Stimulated activated naive CD8-positive, alpha-beta T cell treated with anti-CD3 and anti-CD28 coated beads, Interleukin-15, amount 100 ng/mL, for 72 hours (primary cell): ENCODE data around the gene C1S.
A peak's percentile ranks its signal among the peaks of the same experiment; 100 is the strongest.

ENCODE experiments used
- ATAC-seq: fragments of 150-1000 bp; cut with Tn5 transposase; 2 replicates; pipeline ENCODE4 v1.10.0; 2021; ENCODE audit warnings: mild to moderate bottlenecking, moderate library complexity
- DNase-seq, 2 donors: peaks; one replicate each; pipeline ENCODE4 v3.0.0; 2021 to 2022
- H3K27ac Mint-ChIP-seq, 2 donors: one replicate each; pipeline ENCODE4 v1.8.0; 2022; ENCODE audit warnings: mild to moderate bottlenecking in 2 of 2, mixed read lengths in 2 of 2, moderate library complexity in 2 of 2
- H3K27me3 Mint-ChIP-seq: one replicate; pipeline ENCODE4 v1.8.0; 2022; ENCODE audit warnings: mixed read lengths
- H3K4me1 Mint-ChIP-seq: one replicate; pipeline ENCODE4 v1.8.0; 2022; ENCODE audit warnings: mild to moderate bottlenecking, mixed read lengths
- H3K4me3 Mint-ChIP-seq, 2 donors: one replicate each; pipeline ENCODE4 v1.8.0; 2022; ENCODE audit warnings: mild to moderate bottlenecking in 2 of 2, mixed read lengths in 2 of 2, moderate library complexity in 1 of 2
- H3K9me3 Mint-ChIP-seq, 2 donors: one replicate each; pipeline ENCODE4 v1.8.0; 2022; ENCODE audit warnings: mixed read lengths in 2 of 2

C1S gene

DNA sequence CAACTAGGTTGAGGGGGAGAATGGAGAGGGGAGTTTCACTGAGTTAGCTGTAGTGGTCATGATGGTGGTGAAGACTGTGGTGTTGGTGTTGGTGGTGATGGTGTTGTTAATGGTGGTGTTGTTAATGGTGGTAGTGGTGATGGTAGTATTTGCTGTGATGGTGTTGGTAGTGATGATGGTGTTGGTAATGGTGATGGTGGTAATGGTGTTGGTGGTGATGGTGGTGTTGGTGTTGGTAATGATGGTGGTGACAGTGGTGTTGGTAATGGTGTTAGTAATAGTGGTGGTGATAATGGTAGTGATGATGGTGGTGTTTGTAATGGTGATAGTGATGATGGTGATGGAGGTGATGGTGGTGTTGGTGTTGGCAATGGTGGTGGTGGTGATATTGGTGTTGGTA, 22.6 kb downstream of the C1S start:
- no peaks in the 10 kb centered on the region for H3K4me1 Mint-ChIP-seq
- peaks cover 7 to 8% of the 10 kb centered on the region in 2 donors for H3K9me3 Mint-ChIP-seq
- ATAC-seq: no peak
- H3K27me3 Mint-ChIP-seq: no peaks in the 10 kb centered on the region
- no peak overlapping the region for H3K4me3 Mint-ChIP-seq
- no peak overlapping the region for H3K27ac Mint-ChIP-seq
- no peak for DNase-seq

DNA sequence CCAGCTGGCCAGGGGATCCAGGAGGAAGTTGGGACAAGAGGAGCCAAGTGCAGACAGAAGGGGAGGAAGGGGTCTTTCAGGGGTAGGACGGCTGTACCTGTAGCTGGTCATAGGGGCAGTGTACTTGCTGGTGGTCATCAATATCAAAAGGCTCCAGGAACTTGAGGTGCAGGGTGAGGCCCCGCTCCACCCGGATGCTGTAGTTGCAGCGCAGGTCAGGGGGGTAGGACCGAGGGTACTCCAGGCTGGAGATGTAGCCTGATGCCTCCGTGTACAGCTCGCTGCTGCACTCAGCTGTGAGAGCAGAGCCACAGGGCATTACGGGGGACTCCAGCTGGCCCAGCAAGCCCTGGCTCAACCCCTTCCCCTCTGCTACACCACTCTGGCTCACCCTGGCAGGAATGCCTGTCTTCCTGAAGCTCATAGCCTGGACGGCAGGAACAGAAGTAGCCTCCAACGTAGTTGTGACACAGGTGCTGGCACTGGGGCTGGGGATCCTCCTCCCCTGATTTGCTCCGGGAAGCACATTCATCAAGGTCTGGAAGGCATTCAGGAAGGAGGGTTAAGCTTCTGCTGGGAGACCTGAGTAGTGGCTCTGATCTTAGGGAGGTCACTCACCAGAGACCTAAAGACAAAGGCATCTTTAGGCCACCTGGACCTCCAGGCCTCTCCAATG, 28.8 kb downstream of the C1S start:
- DNase-seq (no peak), ATAC-seq (no peak)
- Mint-ChIP-seq H3K4me1 (peaks cover 17% of the 10 kb centered on the region), H3K4me3 (no peak overlapping the region), H3K27ac (no peak overlapping the region), H3K9me3 (no peaks in the 10 kb centered on the region), H3K27me3 (no peaks in the 10 kb centered on the region)

DNA sequence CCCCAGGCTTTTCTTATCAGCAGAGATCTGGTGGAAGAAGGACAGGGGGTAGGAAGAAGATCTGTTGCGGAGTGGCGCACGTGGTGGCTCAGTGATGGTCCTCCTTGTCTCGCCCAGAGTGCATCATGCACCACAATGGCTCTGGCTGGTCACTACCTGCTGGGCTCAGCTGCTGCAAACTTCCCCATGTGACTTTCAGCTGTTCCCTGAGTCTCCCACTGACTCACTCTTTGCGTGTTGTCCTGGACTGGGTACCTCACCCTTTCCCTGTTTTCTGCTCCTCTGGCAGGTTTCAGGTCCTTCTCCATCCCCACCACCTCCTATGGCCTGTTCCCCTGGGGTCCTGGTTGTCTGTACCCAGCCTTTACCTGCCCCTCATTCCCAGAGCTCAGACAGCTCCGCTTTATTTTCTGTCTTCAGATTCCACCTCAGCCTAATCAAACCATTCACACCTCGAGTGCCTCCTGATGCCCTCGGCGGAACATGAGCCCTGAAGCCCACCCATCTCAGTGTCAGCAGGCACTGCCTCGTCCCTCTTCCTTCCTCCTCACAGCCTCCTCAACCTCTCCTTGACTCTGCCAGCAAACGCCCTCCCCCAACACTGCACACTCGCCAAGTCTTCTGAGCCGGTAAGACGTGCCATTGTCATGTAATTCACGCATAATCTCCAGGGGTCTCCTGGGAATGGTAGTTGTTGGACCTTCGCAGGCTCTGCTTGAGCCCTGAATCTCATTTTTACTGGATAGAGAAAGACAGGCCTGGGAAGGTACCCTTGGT, 29.9 kb downstream of the C1S start:
- ATAC-seq (no peak), DNase-seq (no peak)
- Mint-ChIP-seq H3K27ac (no peak overlapping the region), H3K4me3 (no peak overlapping the region), H3K4me1 (peaks cover 17% of the 10 kb centered on the region), H3K27me3 (no peaks in the 10 kb centered on the region), H3K9me3 (no peaks in the 10 kb centered on the region)

DNA sequence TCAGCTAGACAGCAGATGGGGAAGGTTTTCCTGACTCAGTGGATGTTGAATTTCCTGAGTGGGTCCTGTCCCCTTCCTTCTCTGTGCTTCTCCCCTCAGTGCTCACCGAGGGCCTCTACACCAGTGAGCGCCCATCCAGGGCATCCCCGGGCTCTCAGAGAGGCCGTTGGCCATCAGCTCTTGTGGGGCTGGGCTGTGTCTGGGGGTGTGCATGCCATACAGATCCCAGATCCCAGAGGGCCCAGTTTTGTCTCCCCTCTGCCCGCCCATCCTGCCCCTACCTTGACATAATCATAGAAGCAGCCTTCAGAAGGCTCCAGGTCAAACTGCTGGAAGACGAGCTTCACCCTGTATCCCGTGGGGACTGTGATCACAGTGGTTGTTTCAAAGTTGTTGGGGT, 30.7 kb downstream of the C1S start:
- Mint-ChIP-seq H3K4me3 (peak overlapping the region; percentile 43 to 54), H3K27ac (peak overlapping the region in 1 of 2 donors; percentile 50), H3K27me3 (no peaks in the 10 kb centered on the region), H3K4me1 (peaks cover 17% of the 10 kb centered on the region), H3K9me3 (no peaks in the 10 kb centered on the region)
- ATAC-seq: no peak
- DNase-seq: no peak

DNA sequence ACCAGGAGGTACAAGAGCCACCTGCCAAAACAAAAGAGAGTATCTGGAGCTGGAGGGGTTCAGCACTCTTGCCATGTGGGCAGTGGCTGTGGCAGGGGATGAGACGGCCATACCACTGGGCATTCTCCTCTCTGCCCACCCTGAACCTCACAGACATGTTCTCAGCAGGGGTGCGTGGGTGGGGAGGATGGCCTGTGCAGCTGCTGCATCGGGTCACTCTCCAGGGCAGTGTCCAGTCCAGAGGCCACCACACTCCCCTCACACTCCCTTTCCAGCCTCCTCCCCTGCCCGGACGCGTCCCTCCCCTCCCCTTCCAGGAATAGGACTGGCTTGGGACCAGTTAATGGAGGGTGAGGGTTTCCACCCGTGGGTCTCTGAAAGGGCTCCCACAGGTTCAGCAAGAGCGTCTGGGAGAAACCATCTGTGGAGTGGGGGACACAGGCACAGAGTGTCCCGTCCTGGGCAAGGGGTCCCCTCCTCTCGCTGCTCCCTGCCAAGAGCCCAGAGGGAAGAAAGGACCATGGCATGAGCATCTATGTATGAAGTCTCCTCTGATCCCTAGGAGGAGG, 31.2 kb downstream of the C1S start:
- Mint-ChIP-seq H3K9me3 (no peaks in the 10 kb centered on the region), H3K4me3 (peak overlapping the region; percentile 87 to 88), H3K4me1 (peaks cover 23% of the 10 kb centered on the region), H3K27me3 (no peaks in the 10 kb centered on the region), H3K27ac (peak overlapping the region; percentile 90 to 91)
- peak; percentile 13 for ATAC-seq
- no peak for DNase-seq

DNA sequence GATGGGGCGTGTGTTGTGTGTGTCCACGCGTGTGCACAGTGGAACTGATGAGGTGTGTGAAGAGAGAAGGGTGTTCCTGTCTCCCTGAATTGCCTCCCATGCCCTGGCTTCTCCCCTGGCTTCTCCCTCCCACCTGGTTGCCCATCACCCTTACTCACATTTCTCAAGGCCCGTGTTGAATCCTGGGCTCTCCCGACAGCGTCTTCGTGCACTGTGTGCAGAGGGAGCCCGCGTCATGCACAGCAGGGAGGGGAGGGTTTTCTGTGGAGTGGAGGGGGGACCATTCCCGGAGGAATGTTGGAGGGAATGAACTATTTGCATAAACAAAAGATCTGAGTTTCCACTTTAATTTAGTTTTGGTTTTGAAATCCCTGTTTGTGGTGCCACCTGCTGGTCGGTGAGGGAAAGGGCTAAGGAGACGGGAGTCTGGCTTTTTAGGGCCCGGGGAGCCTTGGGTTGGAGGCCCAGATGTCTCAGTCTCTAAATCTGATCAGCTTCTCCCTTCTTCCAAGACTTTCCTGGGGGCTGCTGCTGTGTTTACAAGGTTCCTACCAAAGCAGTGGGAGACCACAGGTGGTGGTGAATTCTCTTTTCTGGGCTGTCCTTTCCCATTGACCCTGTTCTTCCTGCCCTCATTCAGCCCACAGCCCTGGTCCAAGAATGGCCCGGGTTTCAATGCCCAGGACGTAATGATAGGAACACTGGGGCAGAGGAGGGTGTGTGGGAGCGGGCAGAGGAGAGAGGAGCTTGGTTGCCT, 31.9 kb downstream of the C1S start, which contains the start of gene C1R:
Gene C1R (minus strand): TSS at position 217 of the 757 bp plus-strand sequence. CDS start 57 bp downstream, at position 160.
- DNase-seq: peak; percentile 57 to 65
- no peaks in the 10 kb centered on the region for H3K9me3 Mint-ChIP-seq
- peak within 1 kb of the TSS; percentile 87 to 88 for H3K4me3 Mint-ChIP-seq
- peak within 1 kb of the TSS; percentile 90 to 91 for H3K27ac Mint-ChIP-seq
- ATAC-seq: peak; percentile 77
- peaks cover 23% of the 10 kb centered on the region for H3K4me1 Mint-ChIP-seq
- no peaks in the 10 kb centered on the region for H3K27me3 Mint-ChIP-seq

DNA sequence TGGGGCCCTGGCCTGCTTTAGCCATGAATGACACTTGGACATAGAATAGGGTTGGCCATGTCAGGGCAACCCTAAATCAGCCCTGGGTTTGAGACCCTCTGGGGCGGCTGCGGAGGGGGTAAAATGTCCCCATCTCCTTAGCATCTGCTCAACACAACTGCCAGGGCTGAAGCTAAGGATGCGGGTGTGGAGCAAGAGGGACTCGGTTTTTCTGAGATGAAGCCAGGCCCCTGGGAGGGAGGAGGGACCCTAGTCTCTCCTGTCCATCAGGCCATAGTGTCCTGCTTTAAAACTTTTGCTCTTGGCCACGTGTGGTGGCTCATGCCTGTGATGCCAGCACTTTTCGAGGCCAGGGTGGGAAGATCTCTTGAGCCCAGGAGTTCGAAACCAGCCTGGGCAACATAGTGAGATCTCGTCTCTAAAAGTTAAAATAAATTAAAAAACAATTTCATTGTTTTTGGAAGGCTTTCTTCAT, 32.5 kb downstream of the C1S start:
- H3K27ac Mint-ChIP-seq: no peak overlapping the region
- no peak for DNase-seq
- H3K4me1 Mint-ChIP-seq: peaks cover 23% of the 10 kb centered on the region
- H3K4me3 Mint-ChIP-seq: no peak overlapping the region
- peak; percentile 3 for ATAC-seq
- H3K9me3 Mint-ChIP-seq: no peaks in the 10 kb centered on the region
- H3K27me3 Mint-ChIP-seq: no peaks in the 10 kb centered on the region

DNA sequence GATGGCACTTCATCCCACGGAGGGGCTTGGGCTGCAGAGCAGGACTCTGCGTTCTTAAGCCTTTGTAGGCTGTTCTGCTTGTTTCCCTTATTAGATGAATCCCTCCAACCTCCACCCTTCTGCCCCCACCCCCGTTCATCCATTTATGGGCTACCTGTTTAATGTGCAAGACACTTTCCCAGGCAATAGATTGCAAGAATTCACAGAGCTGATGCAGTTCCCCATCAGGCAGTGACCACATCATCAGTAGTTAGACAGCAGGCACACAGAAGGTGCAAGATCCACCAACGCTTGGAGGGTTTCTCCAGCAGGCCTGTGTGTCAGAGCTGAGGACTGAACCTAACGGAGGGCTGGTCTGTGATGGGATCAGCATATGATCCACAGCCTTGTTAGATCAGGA, 33.0 kb downstream of the C1S start:
- no peak for ATAC-seq
- Mint-ChIP-seq H3K27ac (no peak overlapping the region), H3K4me1 (peaks cover 23% of the 10 kb centered on the region), H3K4me3 (no peak overlapping the region), H3K9me3 (no peaks in the 10 kb centered on the region), H3K27me3 (no peaks in the 10 kb centered on the region)
- DNase-seq: no peak

DNA sequence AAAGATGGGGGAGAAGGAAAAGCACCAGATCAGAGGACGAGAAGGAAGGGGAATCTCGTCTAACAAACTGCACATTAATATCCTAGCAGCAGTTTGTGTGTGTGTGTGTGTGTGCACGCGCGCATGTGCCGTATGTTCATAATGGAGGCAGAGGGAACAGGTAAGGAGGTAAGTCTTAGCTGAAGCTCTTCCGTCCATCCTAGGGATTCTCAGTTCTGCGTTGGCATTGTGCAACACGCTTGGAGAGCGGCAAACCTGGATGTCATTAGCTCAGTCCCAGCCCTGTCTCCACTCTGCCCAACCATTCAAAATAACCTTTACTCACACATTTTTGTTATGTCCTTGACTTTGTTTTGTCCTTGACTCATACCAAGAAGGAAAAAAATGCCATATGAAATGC, 33.4 kb downstream of the C1S start:
- H3K9me3 Mint-ChIP-seq: no peaks in the 10 kb centered on the region
- H3K27me3 Mint-ChIP-seq: no peaks in the 10 kb centered on the region
- peaks cover 23% of the 10 kb centered on the region for H3K4me1 Mint-ChIP-seq
- ATAC-seq (no peak), DNase-seq (no peak)
- no peak overlapping the region for H3K4me3 Mint-ChIP-seq
- no peak overlapping the region for H3K27ac Mint-ChIP-seq

DNA sequence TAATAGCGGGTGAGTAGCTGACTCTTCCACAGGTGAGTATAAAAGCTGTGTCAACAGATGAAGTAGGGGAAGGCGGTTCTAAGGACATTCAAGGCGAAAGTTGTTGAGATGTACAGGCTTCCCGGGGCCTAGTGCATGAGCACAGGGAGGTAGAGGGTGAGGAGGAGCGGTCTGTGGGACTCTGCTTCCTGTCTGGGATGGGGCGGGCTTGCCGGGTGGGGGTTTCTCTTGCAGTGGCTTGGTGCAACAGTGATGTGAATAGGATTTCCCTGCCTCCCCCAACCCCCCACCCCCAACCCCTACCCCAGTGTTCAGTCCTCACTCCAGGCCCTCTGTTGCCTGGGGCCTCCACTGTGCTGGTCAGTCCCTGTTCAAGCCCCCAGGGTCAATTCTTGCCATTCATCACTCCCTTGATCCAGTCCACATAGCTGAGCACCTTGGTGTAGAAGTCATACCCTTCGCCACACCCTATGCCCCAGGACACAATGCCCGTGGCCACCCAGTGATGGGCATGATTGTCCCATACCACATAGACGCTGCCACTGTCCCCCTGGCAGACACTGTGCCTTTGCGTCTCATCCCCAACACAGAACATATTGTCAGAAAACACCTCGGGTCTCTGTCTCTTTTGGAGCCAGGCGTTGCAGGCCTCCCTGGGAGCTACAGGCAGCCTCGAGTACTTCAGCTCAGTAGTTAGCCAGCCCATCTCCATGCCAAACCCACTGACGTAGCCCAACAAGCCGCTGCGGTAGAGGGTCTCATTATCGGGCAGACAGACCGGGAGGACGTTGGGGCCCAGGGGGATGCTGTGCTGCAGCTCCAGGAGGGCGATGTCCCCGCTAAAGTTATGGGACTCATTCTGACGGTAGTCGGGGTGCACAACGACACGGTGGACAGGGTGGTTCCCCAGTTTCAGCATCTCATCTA, 35.8 kb downstream of the C1S start:
- Mint-ChIP-seq H3K27ac (peak overlapping the region in 1 of 2 donors; percentile 77), H3K9me3 (no peaks in the 10 kb centered on the region), H3K27me3 (no peaks in the 10 kb centered on the region), H3K4me1 (peaks cover 26% of the 10 kb centered on the region), H3K4me3 (no peak overlapping the region)
- DNase-seq (no peak), ATAC-seq (no peak)

DNA sequence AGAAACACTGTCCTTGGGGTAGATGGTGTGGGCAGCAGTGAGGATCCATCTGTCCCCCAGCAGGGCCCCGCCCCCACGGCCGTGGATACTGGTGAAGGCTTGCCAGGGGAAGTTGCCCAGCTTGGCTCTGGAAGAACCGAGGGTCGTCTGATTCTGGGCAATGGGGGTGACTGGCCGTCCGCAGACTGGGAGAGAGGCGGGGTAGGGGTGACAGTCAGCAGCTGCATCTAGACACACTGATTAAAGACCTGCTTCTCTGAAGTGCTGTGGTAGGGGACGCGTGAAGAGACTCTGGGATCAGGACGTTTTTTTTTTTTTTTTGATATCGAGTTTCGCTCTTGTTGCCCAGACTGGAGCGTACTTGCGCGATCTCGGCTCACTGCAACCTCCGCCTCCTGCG, 36.5 kb downstream of the C1S start:
- no peak overlapping the region for H3K4me3 Mint-ChIP-seq
- no peaks in the 10 kb centered on the region for H3K9me3 Mint-ChIP-seq
- ATAC-seq (no peak), DNase-seq (no peak)
- H3K4me1 Mint-ChIP-seq: peaks cover 21% of the 10 kb centered on the region
- no peaks in the 10 kb centered on the region for H3K27me3 Mint-ChIP-seq
- H3K27ac Mint-ChIP-seq: no peak overlapping the region

DNA sequence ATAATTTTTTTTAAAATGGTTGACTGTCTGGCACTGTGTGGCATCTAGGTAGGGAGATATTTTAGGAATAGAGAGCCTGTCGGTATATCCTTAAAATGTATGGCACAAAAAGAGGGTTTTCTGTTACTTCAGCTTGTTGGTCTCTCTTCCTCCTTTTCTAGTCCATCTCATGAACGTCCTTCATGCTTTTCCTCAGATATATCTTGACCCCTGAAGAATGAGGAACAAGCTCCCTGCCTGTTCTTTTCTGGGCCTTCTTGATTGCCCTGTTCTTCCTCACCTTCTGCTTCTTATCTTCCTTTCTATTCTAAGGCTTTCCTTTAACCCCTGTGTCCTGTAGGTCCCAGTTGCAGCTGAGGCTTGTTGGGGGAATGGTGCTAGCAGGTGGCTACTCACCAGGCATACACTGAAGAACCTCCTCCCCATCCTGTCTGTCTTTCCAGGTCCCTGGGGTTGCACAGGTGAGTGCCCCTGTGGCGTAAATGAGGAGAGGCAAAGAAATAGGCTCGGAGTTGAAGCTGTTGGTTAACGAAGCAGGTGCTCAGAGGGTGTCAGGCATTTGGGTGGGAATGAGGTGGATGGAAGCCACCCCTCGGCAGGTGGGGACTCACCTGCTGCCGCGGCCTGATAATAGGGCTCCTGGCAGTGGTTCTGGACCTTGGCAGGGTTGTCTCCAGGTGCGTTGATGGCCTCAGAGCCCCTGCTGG, 38.9 kb downstream of the C1S start:
- no peak overlapping the region for H3K4me3 Mint-ChIP-seq
- no peaks in the 10 kb centered on the region for H3K27me3 Mint-ChIP-seq
- H3K9me3 Mint-ChIP-seq: no peaks in the 10 kb centered on the region
- no peak overlapping the region for H3K27ac Mint-ChIP-seq
- ATAC-seq (no peak), DNase-seq (no peak)
- peaks cover 21% of the 10 kb centered on the region for H3K4me1 Mint-ChIP-seq

DNA sequence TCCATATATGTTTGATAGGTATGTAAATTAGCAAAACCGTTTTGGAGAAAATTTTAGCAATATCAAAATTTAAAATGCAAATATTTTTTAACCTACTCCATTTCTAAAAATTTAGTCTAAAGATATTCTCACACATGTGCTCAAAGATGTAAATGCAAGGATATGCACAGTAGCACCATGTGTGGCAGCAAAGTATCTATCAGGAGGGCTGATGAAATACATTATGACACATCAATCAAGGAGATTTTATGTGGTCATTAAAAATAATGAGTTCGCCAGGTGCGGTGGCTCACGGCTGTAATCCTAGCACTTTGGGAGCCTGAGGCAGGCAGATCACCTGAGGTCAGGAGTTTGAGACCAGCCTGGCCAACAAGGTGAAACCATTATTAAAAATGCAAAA, 39.7 kb downstream of the C1S start:
- Mint-ChIP-seq H3K9me3 (peaks cover 0 to under 1% of the 10 kb centered on the region in 2 donors), H3K4me1 (peaks cover 22% of the 10 kb centered on the region), H3K4me3 (no peak overlapping the region), H3K27ac (no peak overlapping the region), H3K27me3 (no peaks in the 10 kb centered on the region)
- DNase-seq (no peak), ATAC-seq (no peak)

DNA sequence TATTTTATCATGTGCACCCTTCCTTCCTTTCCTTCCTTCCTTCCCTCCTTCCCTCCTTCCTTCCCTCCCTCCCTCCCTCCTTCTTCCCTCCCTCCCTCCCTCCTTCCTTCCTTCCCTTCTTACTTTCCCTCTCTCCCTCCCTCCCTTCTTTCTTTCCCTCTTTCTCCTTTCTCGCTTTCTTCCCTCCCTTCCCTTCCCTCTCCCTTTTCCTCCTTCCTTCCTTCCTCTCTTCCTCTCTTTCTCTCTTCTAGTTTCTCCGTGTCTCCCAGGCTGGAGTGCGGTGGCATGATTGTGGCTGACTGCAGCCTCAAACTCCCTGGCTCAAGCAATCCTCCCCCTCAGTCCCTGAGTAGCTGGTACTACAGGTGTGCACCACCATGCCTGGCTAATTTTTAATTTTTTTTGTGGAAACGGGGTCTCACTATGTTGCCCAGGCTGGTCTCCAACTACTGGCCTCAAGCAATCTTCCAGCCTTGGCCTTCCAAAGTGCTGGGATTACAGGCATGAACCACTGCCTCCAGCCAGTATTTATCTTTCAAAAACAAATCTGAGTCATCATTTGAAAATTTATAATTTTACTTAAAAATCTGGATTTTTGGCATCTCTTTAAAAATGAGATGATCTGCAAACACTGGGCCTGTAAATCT, 40.7 kb downstream of the C1S start:
- H3K4me1 Mint-ChIP-seq: peaks cover 31% of the 10 kb centered on the region
- no peaks in the 10 kb centered on the region for H3K27me3 Mint-ChIP-seq
- H3K9me3 Mint-ChIP-seq: peaks cover 9% of the 10 kb centered on the region in 2 donors
- ATAC-seq (no peak), DNase-seq (no peak)
- H3K27ac Mint-ChIP-seq: peak overlapping the region in 1 of 2 donors; percentile 29
- no peak overlapping the region for H3K4me3 Mint-ChIP-seq
